Skin of body (tissue), 2 donors: ENCODE measurements around the gene PRMT3. TPM values are rescaled to one million over a fixed set of nuclear protein-coding genes. Genes with fewer than 3 reads are reported as not detected.
"Not testable (repeated sequence)": the region's sequence is repeated elsewhere in the genome, so short reads cannot be mapped to it uniquely, and the experiment has no call there.

ENCODE experiments used
- DNase-seq: peaks from one replicate; lab custom pipeline; 2025; lab: John Stamatoyannopoulos, UW
- total RNA-seq: library from RNA; depleted of rRNA; stranded (reverse); fragments of >200 nt; gene quantifications from one replicate; pipeline ENCODE4 v1.2.3, GENCODE V29; 2014

PRMT3 gene
- total RNA-seq, 1 donor from 2014 or later: 19.6 TPM

DNA sequence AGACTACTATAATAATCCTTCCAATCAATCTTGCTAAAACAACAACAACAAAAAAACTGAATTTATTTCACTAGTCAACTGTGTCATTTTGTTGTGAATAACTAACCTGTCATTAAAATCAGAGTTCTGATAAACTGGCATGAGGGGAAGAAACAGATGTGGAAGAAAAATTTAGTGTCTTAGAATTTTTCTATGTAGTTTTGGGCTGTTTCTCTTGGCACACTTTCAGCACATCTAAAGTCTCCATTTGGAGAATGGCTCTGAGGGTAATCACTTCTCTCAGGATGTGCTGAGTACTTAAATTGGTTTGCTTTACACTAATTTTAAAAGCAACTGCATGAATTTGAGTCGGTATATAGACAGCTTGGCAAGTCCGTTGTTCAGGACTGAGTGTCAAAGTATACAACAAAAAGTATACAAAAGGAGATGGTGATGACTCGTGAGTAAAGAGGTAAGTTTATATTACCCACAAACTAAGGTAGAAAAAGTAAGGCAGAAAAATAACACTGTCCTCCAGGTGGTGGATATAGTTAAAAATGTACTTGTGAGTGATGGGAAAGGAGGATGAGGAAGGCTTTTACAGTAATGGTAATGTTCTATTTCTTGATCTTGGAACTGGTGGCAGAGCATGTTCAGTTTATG is 13.8 kb upstream of the PRMT3 start:
- DNase-seq: no peak

DNA sequence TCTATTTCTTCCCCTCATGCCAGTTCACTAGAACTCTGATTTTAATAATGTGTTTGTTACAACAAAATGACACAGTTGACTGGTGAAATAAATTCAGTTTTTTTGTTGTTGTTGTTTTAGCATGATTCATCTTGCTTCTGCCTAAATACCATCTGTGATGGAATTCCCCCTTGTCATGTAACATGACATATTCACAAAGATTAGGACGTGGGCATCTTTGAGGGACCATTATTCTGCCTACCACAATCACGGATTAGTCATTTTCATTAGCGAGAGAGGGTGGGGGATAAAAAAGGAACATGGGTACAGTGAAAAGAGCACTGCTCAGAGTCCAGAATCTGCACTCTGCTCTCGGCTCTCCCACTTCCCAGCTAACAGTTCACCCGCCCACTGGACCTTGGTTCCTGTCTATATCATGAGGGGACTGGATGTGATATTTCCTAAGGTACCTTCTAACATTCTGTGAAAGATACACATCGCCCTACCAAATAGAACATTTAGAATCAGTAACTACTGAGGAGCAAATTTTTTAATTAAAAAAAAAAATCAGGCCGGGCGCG is 12.7 kb upstream of the PRMT3 start:
- DNase-seq: no peak

DNA sequence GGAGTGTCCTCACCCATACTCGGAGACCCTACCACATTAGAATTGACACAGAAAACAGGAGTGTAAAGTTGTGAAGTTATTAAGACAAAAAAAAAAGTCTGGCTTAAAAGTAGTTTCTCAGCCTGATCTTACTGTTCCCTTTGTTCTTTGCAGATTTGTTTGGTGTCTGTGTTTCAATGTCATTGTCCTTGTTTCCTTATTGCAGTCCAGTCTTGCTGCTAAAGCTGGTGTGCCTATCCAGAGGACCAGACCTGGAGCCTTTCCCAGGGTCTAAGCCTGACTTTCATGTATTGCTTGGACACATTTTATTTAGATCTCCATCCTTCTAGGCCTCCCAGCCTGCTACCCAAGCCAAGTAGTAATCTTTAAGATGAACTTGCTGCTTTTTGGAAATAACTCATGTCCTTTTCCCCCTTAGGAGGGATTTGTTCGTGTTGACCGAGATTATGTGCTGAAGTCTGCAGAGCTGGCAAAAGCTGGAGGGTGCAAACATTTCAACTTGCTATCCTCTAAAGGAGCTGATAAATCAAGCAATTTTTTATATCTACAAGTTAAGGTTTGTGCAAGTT is 11.3 kb upstream of the PRMT3 start:
- no peak for DNase-seq

DNA sequence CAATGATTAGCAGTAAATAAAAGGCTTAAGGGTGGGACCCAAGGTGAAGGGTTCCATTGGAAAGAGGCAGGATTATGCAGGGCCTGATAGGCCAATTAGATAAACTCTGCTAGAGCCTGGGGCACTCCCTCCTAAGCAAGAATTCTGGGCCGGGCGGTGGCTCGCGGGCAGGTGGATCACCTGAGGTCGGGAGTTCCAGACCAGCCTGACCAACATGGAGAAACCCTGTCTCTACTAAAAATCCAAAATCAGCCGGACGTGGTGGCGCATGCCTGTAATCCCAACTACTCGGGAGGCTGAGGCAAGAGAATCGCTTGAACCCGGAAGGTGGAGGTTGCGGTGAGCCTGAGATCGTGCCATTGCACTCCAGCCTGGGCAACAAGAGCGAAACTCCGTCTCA is 1.5 kb upstream of the PRMT3 start:
- not testable (repeated sequence) for DNase-seq

DNA sequence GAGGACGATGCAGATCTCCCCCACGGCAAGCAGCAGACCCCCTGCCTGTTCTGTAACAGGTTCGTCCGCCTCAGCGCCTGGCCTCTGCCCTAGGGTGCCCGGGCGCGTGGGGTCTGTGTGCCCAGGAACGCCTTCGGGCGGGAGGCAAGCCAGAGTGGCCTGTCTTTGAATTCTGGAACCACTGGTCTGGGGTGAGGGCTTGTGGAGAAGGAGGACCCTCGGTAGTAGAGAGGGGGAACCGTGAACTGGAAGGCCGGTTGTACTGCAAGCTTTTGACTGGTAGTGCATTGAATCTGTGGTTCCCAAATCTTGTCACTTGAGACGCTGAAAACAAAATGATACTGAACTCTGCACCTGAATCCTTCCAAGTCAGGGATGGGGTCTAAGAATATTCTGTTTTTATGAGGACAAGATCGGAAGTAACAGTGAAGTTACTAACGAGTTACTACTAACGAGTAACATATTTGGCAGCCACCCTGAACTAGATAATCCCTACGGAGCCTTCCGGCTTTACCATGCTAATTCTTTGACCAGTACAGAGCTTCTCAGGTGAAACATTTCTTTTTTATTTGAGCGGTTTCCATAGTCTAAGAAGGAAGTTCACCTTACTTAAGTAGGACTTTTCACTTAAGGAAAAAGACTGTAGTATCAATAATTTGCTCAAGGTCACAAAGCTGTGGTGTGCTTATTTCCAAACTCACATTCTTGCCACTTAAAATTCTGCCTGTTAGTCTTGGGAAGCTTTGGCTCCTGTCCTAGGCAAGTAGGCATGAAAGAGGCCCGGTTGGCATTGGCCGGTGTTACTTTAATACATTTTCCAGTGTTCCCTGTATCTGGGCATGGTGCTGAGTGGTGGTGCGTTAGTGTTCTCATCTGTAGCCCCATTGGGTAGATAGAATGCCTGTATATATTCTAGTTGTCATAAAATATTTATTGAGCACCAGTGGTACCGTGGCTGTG is 860 bp downstream of the PRMT3 start:
- DNase-seq: no peak

DNA sequence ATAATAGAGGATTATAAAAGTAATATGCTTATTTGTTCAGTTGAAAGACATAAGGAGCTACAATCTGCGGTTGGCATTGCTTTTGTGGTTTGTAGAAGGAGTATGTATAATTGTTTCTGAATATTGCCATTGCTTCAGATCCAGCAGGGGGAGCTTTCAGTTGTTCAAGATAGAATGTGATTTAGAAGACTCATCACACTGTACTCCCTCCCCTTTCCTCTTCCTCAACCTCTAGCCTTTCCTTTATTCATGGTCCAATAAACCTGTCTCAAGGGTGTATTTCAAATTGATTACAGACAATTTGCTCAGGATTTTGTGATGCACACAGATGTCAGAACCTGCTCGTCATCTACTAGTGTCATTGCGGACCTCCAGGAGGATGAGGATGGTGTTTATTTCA is 9.8 kb downstream of the PRMT3 start:
- DNase-seq: no peak

DNA sequence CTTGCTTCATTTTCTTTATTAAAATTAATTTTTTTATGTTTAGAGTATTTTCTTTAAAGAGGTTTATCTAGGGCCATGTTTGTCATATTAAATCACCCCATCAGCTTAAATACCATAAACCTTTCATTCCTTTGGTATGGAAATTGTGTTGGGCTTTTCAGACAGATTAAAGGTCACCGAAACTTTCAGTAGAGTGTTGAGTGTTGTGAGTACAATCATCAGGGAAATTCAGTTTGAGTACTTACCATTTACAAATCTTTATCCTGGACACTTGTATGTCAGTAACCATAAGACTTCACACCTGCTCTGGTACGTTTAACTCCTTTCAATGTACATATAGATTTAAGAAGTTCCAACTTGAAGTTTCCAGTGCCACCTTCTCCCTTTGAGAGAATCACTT is 12.0 kb downstream of the PRMT3 start:
- DNase-seq: no peak

DNA sequence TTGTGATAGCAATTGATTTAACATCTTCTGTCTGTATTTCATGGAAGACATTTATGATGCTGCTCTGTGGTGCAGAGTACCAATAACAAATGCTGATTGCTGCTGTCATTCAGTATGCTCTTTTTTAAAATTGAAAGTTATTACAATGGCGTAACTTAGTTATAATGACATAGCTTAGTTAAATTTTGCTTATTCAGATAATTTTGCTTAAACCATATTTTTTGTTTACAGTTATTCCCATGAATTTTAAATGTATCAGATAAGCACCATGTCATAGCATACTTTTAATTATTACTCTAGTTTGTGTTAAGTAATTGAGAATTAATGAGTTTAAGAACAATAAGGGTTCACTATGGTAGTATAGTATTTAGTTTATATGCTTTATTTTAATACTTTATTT is 15.5 kb downstream of the PRMT3 start:
- no peak for DNase-seq

DNA sequence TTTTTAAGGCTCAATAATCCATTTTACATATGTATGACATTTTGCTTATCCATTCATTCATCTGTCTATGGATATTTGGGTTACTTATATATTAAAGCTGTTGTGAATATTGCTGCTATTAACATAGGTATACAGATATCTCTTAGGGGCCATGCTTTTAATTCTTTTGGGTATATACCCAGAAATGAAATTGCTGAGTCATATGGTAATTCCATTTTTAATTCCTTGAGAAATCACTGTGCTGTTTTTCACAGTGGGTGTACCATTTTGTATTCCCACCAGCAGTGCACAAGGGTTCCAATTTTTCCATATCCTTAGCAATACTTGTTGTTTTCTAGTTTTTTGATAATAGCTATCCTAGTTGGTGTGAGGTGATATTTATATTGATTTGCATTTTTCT is 19.0 kb downstream of the PRMT3 start:
- no peak for DNase-seq

DNA sequence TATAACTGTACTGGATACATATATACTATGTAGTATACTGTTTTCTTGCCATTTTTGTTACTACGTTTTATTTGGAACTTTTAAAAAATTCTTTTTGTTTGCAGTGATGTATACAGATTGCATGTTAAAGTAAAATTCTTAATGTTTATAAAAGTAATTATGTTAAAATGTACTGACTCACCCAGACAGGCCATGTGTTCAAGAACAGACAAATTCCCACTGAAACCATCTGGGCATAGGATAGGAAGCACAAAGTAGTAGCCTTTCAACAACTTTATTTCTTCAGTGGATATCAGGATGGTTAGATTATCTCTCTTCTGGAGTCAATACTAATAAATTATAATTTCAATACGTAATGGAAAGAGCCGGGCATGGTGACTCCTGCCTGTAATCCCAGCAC is 19.8 kb downstream of the PRMT3 start:
- DNase-seq: no peak

DNA sequence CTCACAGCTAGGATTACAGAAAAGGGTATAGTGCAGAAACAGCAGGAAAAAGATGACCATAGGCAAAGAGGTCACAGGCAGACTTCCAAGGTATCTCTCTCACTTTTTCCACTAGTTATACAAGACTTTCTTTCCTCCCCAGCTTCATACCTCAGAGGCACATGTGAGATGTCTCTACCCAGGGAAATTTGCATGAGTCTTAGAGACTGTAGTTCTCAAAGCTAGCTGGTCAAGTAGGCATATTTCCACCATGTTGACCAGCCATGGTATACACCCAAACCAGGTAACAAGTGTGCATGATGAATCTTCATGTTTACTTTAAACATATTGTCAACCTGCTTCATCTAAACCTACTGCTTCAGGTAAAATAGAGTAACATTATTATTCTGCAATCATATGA is 27.9 kb downstream of the PRMT3 start:
- no peak for DNase-seq

DNA sequence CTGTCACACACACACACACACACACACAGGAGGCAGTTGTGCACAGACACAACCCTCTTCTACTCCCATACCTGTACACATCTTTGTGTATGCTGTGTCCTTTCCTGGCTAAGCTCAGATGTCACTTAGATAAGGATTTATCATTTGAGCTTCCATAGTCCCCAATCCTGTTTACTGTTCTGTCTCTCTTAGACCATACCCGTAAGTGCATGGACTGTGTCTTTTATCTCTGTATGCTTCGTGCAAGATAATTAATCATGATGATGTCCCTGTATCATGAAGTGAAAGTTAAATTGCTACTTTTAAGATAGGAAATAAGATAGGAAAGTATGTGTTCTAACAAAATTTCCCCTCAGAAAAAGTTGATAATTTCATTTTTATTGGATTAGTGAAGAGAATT is 30.3 kb downstream of the PRMT3 start:
- no peak for DNase-seq

DNA sequence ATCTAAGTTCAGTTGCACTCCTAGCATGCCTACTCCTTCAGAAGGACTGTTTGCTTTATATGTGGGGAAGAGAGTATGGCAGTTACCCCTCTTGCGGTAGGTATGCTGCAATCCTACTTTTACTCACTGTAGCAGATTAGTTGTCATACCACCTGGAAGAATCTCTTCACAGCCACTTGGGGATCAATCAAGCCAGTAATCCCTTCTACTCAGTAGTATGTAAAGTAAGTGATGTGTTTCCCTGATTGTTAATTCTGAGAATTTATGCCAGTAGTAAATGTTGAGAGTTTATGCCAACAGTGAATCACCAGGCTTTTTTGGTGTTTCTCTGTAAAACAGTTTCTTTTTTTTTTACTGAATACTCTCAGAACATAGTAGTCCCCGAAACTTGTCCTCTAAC is 34.4 kb downstream of the PRMT3 start:
- no peak for DNase-seq

DNA sequence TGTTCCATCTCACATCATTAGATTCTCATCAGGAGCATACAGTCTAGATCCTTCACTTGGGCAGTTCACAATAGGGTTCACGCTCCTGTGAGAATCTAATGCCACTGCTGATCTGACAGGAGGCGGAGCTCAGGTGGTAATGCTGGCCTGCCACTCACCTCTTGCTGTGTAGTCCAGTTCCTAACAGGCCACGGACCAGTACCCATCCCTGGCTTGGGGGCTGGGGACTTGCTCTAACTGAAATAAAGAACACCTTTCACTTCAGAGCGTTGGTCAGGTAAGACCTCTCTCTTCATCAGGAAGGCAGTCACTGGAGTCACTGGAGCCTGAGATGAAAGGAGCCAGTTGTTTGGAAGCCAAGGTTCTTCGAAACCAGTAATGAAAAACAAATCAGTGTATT is 41.7 kb downstream of the PRMT3 start:
- no peak for DNase-seq

DNA sequence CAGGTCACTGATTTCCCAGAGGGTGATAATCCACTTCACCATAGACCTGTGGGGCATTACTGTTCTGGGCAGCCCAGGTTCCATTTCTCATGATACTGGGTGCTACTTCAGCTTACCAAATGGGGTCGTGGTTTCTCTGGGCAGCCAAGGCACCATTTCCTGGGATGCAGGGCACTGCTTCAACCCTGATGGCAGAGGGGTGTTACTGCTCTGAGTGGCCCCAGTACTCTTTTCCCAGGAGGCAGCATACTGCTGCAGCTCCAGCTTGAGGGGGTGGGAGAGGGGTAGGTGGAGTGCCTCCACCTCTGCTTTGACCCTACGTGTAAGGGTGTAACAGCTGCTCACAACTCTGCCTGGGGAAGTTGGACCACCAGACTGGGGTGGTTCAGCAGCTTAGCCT is 51.1 kb downstream of the PRMT3 start:
- no peak for DNase-seq

DNA sequence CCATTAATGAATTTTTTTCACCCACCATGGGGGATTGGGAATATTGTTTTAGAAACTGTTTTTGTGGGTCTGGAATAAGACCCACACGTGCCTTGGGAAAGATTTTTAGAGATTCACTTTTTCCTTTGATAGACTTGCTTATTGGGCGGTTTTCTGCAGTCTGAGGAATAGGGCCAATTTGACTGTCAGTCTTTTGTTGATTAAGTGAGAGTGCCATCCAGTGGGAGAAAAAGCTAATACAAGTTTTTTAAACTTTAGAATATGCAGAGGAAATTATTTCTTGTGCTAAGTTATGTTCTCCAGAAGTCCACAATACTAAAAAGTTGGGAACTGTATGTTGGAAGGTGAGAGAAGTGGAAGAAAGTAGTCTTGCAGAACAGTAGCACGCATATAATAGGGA is 56.1 kb downstream of the PRMT3 start:
- DNase-seq: no peak

DNA sequence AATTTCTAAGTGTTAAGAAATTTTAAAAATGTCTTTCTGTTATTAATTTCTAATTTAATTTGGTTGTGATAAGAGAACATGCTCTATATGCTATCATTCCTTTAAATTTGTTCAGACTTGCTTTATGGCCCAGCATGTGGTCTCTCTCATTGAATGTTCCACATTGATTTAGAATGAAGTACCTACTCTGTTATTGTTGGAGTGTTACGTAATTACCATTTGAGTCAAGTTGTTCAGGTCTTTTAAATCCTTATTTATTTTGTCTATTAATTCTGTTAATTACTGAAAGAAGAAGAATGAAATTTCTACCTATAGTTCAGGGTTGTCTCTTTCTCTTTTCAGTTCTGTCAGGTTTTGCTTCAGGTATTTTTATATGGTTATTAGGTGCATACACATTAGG is 57.0 kb downstream of the PRMT3 start:
- DNase-seq: no peak

DNA sequence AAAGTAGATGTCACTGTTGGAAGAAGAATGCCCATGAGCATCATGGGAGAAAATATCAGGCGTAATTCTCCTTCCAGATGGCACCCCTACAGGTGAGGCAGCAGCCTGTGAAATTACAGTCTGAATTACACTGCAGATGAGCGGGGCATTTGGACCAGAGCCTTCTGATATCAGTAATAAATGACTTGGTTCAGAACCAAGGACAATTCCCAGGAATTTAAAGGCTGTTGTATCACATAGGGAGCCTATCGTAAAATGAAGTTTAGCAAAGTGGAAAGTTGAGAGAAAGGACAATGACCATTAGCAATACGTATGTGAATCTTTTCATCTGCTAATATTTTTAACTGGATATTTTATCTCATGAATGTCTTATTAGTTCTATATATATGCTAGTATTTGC is 61.3 kb downstream of the PRMT3 start:
- no peak for DNase-seq

DNA sequence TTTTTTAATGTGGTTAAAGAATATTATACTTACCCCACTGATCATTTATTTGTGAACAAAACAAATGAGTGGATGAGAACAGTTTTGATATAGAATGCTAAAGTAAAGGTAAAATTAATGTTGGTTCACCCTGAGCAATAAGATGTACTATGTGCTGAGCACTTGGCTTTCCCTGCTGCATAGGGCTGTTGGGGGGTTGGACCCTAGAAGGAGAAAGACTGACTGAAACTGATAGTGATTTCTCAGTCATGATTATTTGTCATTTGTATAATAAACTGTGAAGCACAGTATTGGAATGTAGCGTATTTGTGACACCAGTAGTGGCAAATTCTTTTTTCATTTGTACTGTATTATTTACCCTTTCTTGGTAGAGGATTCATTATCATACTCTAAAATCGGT is 63.3 kb downstream of the PRMT3 start:
- DNase-seq: no peak

DNA sequence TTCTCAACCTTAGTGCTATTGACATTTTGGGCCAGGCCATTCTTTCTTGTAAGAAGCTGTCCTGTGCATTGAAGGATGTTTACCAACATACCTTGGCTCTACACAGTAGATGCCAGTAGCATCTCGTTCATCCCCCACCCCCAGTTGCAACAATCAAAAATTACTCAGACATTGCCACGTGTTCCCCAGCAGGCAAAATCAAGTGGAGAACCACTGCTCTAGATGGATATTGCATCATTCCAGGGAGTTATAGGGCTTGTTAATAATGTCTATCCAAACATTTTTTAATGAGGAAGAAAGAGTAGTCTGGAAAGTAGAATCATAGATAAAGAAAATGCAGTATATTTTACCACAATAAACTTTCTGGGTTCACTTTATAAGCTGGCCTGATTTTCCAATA is 64.1 kb downstream of the PRMT3 start:
- no peak for DNase-seq

DNA sequence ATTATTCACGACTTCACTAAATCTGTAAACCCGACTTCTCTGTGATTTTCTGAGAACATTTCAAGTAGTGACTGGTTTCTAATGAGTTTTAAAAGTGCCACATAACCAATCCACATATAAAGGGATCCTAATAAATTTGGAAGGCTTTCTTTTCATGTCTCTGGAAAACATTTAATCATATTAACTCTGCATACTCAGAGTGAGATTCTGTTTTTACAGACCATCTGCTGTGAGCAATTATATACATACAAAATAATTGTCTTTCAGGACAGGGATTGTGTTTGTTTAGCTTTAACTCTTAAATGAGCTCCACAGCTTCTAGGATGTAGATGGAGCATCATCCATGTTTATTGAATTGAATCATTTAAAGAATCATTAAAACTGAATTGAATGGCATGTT is 65.1 kb downstream of the PRMT3 start:
- no peak for DNase-seq

DNA sequence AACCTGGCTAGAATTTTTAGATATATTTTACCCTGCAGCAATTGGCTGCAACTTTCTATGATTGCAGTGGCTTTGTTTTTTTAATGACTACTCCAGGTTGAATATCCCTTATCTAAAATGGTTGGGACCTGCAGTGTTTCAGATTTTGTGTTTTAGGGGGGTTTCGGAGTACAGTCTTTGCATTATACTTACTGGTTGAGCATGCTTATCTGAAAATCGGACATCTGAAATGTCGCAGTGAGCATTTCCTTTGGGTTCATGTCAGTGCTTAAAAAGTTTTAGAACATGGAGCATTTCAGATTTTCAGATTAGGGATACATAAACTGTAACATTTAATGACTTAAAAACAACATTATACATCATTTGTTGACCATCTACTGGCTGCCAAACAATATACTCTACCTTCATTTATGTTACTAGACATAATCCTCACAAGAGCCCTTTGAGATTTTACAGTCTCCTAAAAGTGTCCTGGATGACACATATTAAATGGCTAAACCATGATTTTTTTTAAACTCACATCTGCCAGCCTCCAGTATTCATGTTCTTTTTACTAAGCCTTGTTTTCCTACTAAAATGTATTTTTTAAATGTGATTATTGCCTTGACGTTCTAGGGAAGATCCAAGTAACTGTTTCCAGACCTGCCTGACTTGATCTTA is 66.3 kb downstream of the PRMT3 start:
- DNase-seq: no peak
